A549 (cell line): ENCODE results near the gene APBB2. TPM values are rescaled to one million over a fixed set of nuclear protein-coding genes. Genes with fewer than 3 reads are reported as not detected.

ENCODE experiments used
- ATAC-seq, 2 experiments: fragments of 200-7000 bp in 1 of 2; fragments of >200 bp in 1 of 2; cut with Nextera tagmentation in 1 of 2; cut with Tn5 transposase in 1 of 2; 3 replicates each; pipeline versions ENCODE4 v1.8.0 to v1.9.1; 2018 to 2020; ENCODE audit warnings: mild to moderate bottlenecking in 1 of 2, moderate library complexity in 1 of 2
- CTCF ChIA-PET: fragments of 300-600 bp; sonication (Branson Sonifier 250); formaldehyde crosslinking; extraction: SDS; loops from one replicate; lab custom pipeline; 2021; ENCODE audit warnings: antibody characterized with exemption, inconsistent platforms; lab: Yijun Ruan, JAX
- POLR2A ChIA-PET: fragments of 350-600 bp; formaldehyde crosslinking; extraction: SDS; loops from one replicate; lab custom pipeline; 2021; ENCODE audit warnings: antibody characterized with exemption, inconsistent platforms; lab: Yijun Ruan, JAX
- DNase-seq, 2 experiments: peaks; one replicate each; pipeline versions ENCODE4 v3.0.0 to v3.0.0-alpha.2; 2011 to 2016; ENCODE audit warnings: low read depth in 1 of 2, low spot score in 1 of 2
- FAIRE-seq: peaks from 2 replicates; lab custom pipeline; 2011; peaks lifted over from hg19 to GRCh38; lab: Jason Lieb, UNC
- H3K27ac ChIP-seq, 2 experiments: fragments of >200 bp; sonication (Bioruptor Twin); formaldehyde crosslinking; 3 replicates each; pipeline ENCODE4 v1.5.1; 2016 to 2017
- H3K4me1 ChIP-seq: fragments of >200 bp; sonication (Bioruptor Twin); formaldehyde crosslinking; 3 replicates; pipeline ENCODE4 v1.6.1; 2016
- H3K4me2 ChIP-seq: fragments of >200 bp; sonication (Bioruptor Twin); formaldehyde crosslinking; 3 replicates; pipeline ENCODE4 v1.6.1; 2016
- H3K4me3 ChIP-seq: fragments of >200 bp; sonication (Bioruptor Twin); formaldehyde crosslinking; 3 replicates; pipeline ENCODE4 v1.5.1; 2016
- H3K9me3 ChIP-seq: fragments of >200 bp; sonication (Bioruptor Twin); formaldehyde crosslinking; 3 replicates; pipeline ENCODE4 v1.6.1; 2016
- BHLHE40 ChIP-seq: IDR thresholded peaks from 2 replicates; pipeline ENCODE4 v1.6.1; 2012; ENCODE audit warnings: low read depth, low read length, inconsistent platforms
- CBX8 ChIP-seq: fragments of 200-600 bp; sonication (generic); IDR thresholded peaks from 2 replicates; pipeline ENCODE4 v1.6.1; 2016
- CEBPB ChIP-seq, 2 experiments: fragments of >200 bp in 1 of 2; sonication (Bioruptor Twin) in 1 of 2; formaldehyde crosslinking in 1 of 2; IDR thresholded peaks; 2 replicates each; pipeline ENCODE4 v1.6.1; 2012 to 2016
- CHD2 ChIP-seq: fragments of 150-350 bp; IDR thresholded peaks from 2 replicates; pipeline ENCODE4 v1.6.1; 2014; ENCODE audit warnings: low read length; ENCODE audit not compliant: partially characterized antibody
- CHD4 ChIP-seq: fragments of 200-600 bp; sonication (generic); IDR thresholded peaks from 2 replicates; pipeline ENCODE4 v1.6.1; 2016; ENCODE audit warnings: antibody characterized with exemption, mild to moderate bottlenecking, borderline replicate concordance
- EHF ChIP-seq: fragments of 250-450 bp; sonication (Bioruptor Pico); IDR thresholded peaks from 2 replicates; pipeline ENCODE4 v1.5.0; 2020; ENCODE audit warnings: mild to moderate bottlenecking
- EHMT2 ChIP-seq: fragments of 200-600 bp; sonication (generic); IDR thresholded peaks from 2 replicates; pipeline ENCODE4 v1.6.1; 2016; ENCODE audit warnings: antibody characterized with exemption, low read depth, mild to moderate bottlenecking, moderate library complexity
- EP300 ChIP-seq, 2 experiments: fragments of >200 bp; sonication (Bioruptor Twin); formaldehyde crosslinking; IDR thresholded peaks; 2 replicates in 1 of 2; 3 replicates in 1 of 2; pipeline ENCODE4 v1.6.1; 2016 to 2017
- FOSB ChIP-seq: fragments of 250-450 bp; sonication (Bioruptor Pico); IDR thresholded peaks from 2 replicates; pipeline ENCODE4 v1.5.0; 2020; ENCODE audit warnings: mild to moderate bottlenecking, moderate library complexity
- FOSL2 ChIP-seq, 2 experiments: fragments of 450-650 bp in 1 of 2; fragments of >200 bp in 1 of 2; sonication (Bioruptor Twin) in 1 of 2; formaldehyde crosslinking; IDR thresholded peaks; 2 replicates each; pipeline versions ENCODE4 v1.5.0 to v1.6.1; 2016 to 2020; ENCODE audit warnings: mild to moderate bottlenecking in 1 of 2, moderate library complexity in 1 of 2
- HEYL ChIP-seq: fragments of 250-450 bp; sonication (Bioruptor Pico); IDR thresholded peaks from 2 replicates; pipeline ENCODE4 v1.8.0; 2021; ENCODE audit warnings: mild to moderate bottlenecking, moderate library complexity
- JUN ChIP-seq, 2 experiments: fragments of >200 bp; sonication (Bioruptor Twin); formaldehyde crosslinking; IDR thresholded peaks; 2 replicates in 1 of 2; 3 replicates in 1 of 2; pipeline ENCODE4 v1.6.1; 2016 to 2017
- KDM1A ChIP-seq: fragments of 200-600 bp; sonication (generic); IDR thresholded peaks from 2 replicates; pipeline ENCODE4 v1.6.1; 2016; ENCODE audit warnings: low read depth, mild to moderate bottlenecking
- KDM5A ChIP-seq: fragments of 200-600 bp; sonication (generic); IDR thresholded peaks from 2 replicates; pipeline ENCODE4 v1.6.1; 2016; ENCODE audit warnings: antibody characterized with exemption, mild to moderate bottlenecking
- MAFK ChIP-seq: fragments of 450-650 bp; IDR thresholded peaks from 2 replicates; pipeline ENCODE4 v1.6.1; 2014; ENCODE audit not compliant: partially characterized antibody
- MAZ ChIP-seq: fragments of 150-350 bp; IDR thresholded peaks from 2 replicates; pipeline ENCODE4 v1.6.1; 2014; ENCODE audit warnings: antibody characterized with exemption, low read depth, low read length, borderline replicate concordance
- MYC ChIP-seq: IDR thresholded peaks from 2 replicates; pipeline ENCODE4 v1.6.1; 2012; ENCODE audit warnings: mild to moderate bottlenecking, inconsistent platforms, low read length, improper control_type of control experiment, borderline replicate concordance
- NFE2L2 ChIP-seq: fragments of 150-350 bp; conservative IDR thresholded peaks from 2 replicates; pipeline ENCODE4 v1.6.1; 2014; ENCODE audit warnings: low read length
- NPAS2 ChIP-seq: fragments of 250-450 bp; sonication (Bioruptor Pico); IDR thresholded peaks from 2 replicates; pipeline ENCODE4 v1.8.0; 2022; ENCODE audit warnings: mild to moderate bottlenecking, moderate library complexity, borderline replicate concordance
- NR3C1 ChIP-seq: fragments of >200 bp; sonication (Bioruptor Twin); formaldehyde crosslinking; IDR thresholded peaks from 3 replicates; pipeline ENCODE4 v1.6.1; 2017
- POLR2A ChIP-seq: IDR thresholded peaks from 2 replicates; pipeline ENCODE4 v1.6.1; 2012; ENCODE audit warnings: mild to moderate bottlenecking, low read length
- POLR2AphosphoS2 ChIP-seq: conservative IDR thresholded peaks from 2 replicates; pipeline ENCODE4 v1.6.1; 2012; ENCODE audit warnings: low read length, improper control_type of control experiment, inconsistent platforms
- RNF2 ChIP-seq: fragments of 200-600 bp; sonication (generic); IDR thresholded peaks from 2 replicates; pipeline ENCODE4 v1.6.1; 2016; ENCODE audit warnings: low read depth, mild to moderate bottlenecking, antibody characterized with exemption, moderate library complexity, borderline replicate concordance
- SMC3 ChIP-seq: fragments of >200 bp; sonication (Bioruptor Twin); formaldehyde crosslinking; IDR thresholded peaks from 3 replicates; pipeline ENCODE4 v1.6.1; 2018; ENCODE audit warnings: inconsistent platforms
- TFCP2L1 ChIP-seq: fragments of 250-450 bp; sonication (Bioruptor Pico); IDR thresholded peaks from 2 replicates; pipeline ENCODE4 v1.5.0; 2021; ENCODE audit warnings: mild to moderate bottlenecking
- ZFP36 ChIP-seq: fragments of 450-650 bp; IDR thresholded peaks from 2 replicates; pipeline ENCODE4 v1.6.1; 2014; ENCODE audit warnings: borderline replicate concordance; ENCODE audit not compliant: partially characterized antibody
- WGBS: methylation state at CpG from one replicate; pipeline ENCODE4 v1.1.6; 2017; ENCODE audit errors: missing lambda C conversion rate; 5-methylcytosine and 5-hydroxymethylcytosine counted together
- polyA plus RNA-seq, 4 experiments: library from polyadenylated mRNA; depleted of rRNA in 3 of 4; stranded (reverse); fragments of >200 nt; fragmentation: RNase III in 1 of 4; extraction: RNeasy Plus Mini Kit Qiagen cat#74134 plus additional on column Dnase treatment in 1 of 4; gene quantifications; 2 replicates in 3 of 4; 3 replicates in 1 of 4; pipeline ENCODE4 v1.2.3, GENCODE V29; 2011 to 2017
- TF ChIP-seq, protein P1 (sequence below): fragments of >200 bp; sonication (Bioruptor Twin); formaldehyde crosslinking; IDR thresholded peaks from 2 replicates; pipeline ENCODE4 v1.6.1; 2016
- TF ChIP-seq, protein P2 (sequence below): fragments of 450-650 bp; IDR thresholded peaks from 2 replicates; pipeline ENCODE4 v1.6.1; 2014; ENCODE audit warnings: antibody characterized with exemption
- TF ChIP-seq, protein P3 (sequence below): IDR thresholded peaks from 2 replicates; pipeline ENCODE4 v1.6.1; 2012
- TF ChIP-seq, protein P4 (sequence below): fragments of 250-450 bp; sonication (Bioruptor Pico); IDR thresholded peaks from 2 replicates; pipeline ENCODE4 v1.5.0; 2020; ENCODE audit warnings: low read depth, mild to moderate bottlenecking, moderate library complexity

The APBB2 gene
- polyA plus RNA-seq, 2 of the 4 experiments (the other 2 are of a cell fraction), result 8.3 to 31.9 TPM

DNA sequence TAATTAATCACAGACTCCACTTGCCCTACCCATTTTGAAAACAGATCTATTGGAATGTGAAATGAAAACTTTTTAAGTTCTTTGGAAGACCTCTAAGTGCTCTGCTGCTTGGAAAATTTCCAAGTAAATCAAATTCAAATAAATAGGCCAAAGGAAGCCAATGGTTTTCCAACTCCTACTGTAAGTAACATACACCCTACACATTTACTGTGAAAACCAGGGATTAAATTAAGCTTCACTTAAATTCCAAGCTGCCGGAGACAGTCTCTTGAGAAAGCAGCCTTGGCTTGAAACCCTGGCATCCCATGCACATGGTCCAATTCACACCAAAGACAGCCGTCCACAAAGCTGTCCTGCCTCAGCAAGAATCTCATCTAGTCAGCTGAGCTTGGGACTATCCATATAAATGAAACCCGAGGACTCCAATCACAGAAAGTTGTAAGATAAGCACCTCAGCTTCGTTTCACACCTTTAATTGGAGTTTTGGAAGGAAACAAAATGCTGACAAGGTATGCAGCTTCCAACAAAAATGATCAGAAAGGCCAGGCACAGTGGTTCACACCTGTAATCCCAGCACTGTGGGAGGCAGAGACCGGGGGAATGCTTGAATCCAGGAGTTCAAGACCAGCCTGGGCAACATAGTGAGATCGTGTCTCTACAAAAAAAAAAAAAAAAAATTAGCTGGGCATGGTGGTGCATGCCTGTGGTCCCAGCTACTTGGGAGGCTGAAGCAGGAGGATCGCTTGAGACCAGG, 88.6 kb downstream of the APBB2 start:
- H3K9me3 ChIP-seq, result no peaks in the 10 kb centered on the region
- no peak overlapping the region for H3K4me3 ChIP-seq
- FAIRE-seq, result no peak
- TF ChIP-seq RNF2, result no peak
- TF ChIP-seq EP300 (IDR thresholded peaks at IDR 0.05), result no peak
- TF ChIP-seq MAFK, result no peak
- no peak for TF ChIP-seq EHMT2
- no peak for TF ChIP-seq JUN (IDR thresholded peaks at IDR 0.05)
- POLR2A ChIA-PET, result no interaction called here
- H3K27ac ChIP-seq, result no peak overlapping the region
- ATAC-seq, result no peak
- CTCF ChIA-PET, result interaction anchor here (0.6 kb wide), 1 partner anchor 84 kb away, joined by 3 read pairs; no protein-coding TSS in a partner anchor
- WGBS, result 91% methylated on average over 7 of the region's 7 CpGs
- DNase-seq, result no peak
- peak overlapping the region; percentile 2; the same call in 2 of the 3 replicates for H3K4me2 ChIP-seq
- peaks cover 12% of the 10 kb centered on the region for H3K4me1 ChIP-seq

DNA sequence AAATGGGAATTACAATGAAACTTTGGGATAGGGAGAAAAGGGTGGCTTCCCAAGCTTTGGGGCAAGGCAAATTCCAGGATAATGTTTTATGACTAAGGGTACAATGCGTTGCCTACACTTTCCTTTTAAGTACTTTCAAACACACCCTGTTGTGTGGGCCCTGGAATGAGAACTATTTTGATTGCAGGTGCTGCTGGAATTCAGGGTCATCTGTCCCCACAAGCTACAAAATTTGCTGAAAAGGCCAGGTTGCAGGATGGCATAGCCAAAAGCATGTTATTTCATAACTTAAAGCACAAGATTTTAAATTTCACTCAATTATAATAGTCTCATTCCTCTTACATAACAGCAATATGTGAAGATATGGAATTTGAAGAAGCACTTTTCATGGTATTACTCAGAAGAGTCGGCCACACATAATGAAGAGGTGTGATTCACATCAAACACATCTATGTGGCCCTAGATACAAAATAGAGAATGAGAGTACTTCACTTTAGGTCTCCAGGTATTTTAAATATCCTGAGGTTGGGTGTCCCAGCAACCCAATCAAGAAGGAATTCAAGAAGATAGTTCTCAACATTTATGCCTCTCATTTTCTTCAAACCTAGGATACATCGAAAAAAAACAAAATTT, 89.3 kb downstream of the APBB2 start:
- no peak for FAIRE-seq
- peak overlapping the region; percentile 2; the same call in 2 of the 3 replicates for H3K4me2 ChIP-seq
- WGBS, result 48% methylated on average over 3 of the region's 3 CpGs
- no peak overlapping the region for H3K27ac ChIP-seq
- peaks cover 12% of the 10 kb centered on the region for H3K4me1 ChIP-seq
- TF ChIP-seq BHLHE40 (no peak), NFE2L2 (no peak), HEYL (CRISPR knock-in tag) (no peak), NR3C1 (no peak), CHD2 (no peak), FOSL2 (IDR thresholded peaks at IDR 0.05) (no peak), FOSL2 (CRISPR knock-in tag; IDR thresholded peaks at IDR 0.05) (no peak), MAZ (no peak), POLR2AphosphoS2 (no peak), CEBPB (IDR thresholded peaks at IDR 0.05) (no peak), NPAS2 (no peak), FOSB (CRISPR knock-in tag) (no peak), KDM5A (no peak), JUN (IDR thresholded peaks at IDR 0.05) (no peak), POLR2A (no peak), CBX8 (no peak), MYC (no peak), EP300 (IDR thresholded peaks at IDR 0.05) (no peak)
- TF ChIP-seq, protein P1, sequence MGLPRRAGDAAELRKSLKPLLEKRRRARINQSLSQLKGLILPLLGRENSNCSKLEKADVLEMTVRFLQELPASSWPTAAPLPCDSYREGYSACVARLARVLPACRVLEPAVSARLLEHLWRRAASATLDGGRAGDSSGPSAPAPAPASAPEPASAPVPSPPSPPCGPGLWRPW, result no peak
- TF ChIP-seq, protein P2, sequence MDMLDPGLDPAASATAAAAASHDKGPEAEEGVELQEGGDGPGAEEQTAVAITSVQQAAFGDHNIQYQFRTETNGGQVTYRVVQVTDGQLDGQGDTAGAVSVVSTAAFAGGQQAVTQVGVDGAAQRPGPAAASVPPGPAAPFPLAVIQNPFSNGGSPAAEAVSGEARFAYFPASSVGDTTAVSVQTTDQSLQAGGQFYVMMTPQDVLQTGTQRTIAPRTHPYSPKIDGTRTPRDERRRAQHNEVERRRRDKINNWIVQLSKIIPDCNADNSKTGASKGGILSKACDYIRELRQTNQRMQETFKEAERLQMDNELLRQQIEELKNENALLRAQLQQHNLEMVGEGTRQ, result no peak
- TF ChIP-seq, all 56 proteins: peak for 0
- CTCF ChIA-PET, result no interaction called here
- H3K9me3 ChIP-seq, result no peaks in the 10 kb centered on the region
- ATAC-seq (no peak), DNase-seq (peak in 1 of 2 experiments; percentile 27)
- H3K4me3 ChIP-seq, result no peak overlapping the region
- POLR2A ChIA-PET, result no interaction called here

DNA sequence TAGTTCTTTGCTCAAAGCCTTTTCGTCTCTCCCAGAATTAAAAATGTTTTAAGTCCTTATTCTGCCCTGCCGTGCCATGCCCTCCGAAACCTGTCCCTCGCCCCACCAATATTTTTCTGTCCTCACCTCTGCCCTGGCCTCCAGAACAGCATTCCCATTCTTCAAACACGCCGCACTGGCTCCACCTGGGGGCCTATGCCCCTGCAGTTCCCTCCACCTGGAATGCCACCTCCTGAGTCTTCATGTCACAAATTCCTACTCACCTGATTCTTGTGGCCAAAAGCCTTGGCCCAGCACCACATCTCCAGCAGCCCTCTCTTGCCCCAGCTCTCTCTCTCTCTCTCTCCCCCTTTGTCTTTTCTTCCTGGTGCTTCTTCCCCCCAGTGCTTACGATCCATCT, 91.6 kb downstream of the APBB2 start:
- CTCF ChIA-PET, result no interaction called here
- Histone ChIP-seq H3K4me1 (peaks cover 12% of the 10 kb centered on the region), H3K4me3 (no peak overlapping the region), H3K9me3 (no peaks in the 10 kb centered on the region), H3K4me2 (no peak overlapping the region)
- TF ChIP-seq CHD4, result no peak
- no peak for TF ChIP-seq KDM1A
- TF ChIP-seq POLR2A, result no peak
- no peak for TF ChIP-seq ZFP36
- TF ChIP-seq, protein P3, sequence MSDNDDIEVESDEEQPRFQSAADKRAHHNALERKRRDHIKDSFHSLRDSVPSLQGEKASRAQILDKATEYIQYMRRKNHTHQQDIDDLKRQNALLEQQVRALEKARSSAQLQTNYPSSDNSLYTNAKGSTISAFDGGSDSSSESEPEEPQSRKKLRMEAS, result no peak
- no peak for TF ChIP-seq EHF (CRISPR knock-in tag)
- no peak for TF ChIP-seq MAZ
- no peak for TF ChIP-seq EP300 (IDR thresholded peaks at IDR 0.05)
- TF ChIP-seq MAFK, result no peak
- no peak for TF ChIP-seq CBX8
- TF ChIP-seq MYC, result no peak
- TF ChIP-seq POLR2AphosphoS2, result no peak
- no peak for TF ChIP-seq TFCP2L1 (CRISPR knock-in tag)
- no peak for TF ChIP-seq SMC3
- TF ChIP-seq, protein P4, sequence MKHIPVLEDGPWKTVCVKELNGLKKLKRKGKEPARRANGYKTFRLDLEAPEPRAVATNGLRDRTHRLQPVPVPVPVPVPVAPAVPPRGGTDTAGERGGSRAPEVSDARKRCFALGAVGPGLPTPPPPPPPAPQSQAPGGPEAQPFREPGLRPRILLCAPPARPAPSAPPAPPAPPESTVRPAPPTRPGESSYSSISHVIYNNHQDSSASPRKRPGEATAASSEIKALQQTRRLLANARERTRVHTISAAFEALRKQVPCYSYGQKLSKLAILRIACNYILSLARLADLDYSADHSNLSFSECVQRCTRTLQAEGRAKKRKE, result no peak
- TF ChIP-seq, all 56 proteins: peak for 0
- no peak for DNase-seq
- no peak for ATAC-seq
- no peak overlapping the region for H3K27ac ChIP-seq
- POLR2A ChIA-PET, result interaction anchor here (0.5 kb wide), 1 partner anchor 162 kb away, joined by 3 read pairs; no protein-coding TSS in a partner anchor
- 95% methylated on average over 7 of the region's 7 CpGs for WGBS
- FAIRE-seq, result no peak
